NCI-H345 (cell line): ENCODE data around the gene ABTB2.
"Not testable (repeated sequence)": the region's sequence is repeated elsewhere in the genome, so short reads cannot be mapped to it uniquely, and the experiment has no call there.

Experiments
- DNase-seq: peaks from one replicate; lab custom pipeline; 2025; lab: John Stamatoyannopoulos, UW

The ABTB2 gene

GRCh38 chr11:34357701-34358257, at the start of gene ABTB2:
Gene ABTB2 (minus strand): TSS chr11:34358010.
- peak; percentile 98 for DNase-seq

- no peak for DNase-seq
Measured at GRCh38 chr11:34407121-34407813, 49.5 kb upstream of the ABTB2 start.

- DNase-seq, result no peak
Measured at GRCh38 chr11:34406413-34406812, 48.6 kb upstream of the ABTB2 start.

- DNase-seq, result no peak
Measured at GRCh38 chr11:34405079-34405858, 47.5 kb upstream of the ABTB2 start.

GRCh38 chr11:34404280-34404679, 46.5 kb upstream of the ABTB2 start:
- no peak for DNase-seq

GRCh38 chr11:34403431-34403830, 45.6 kb upstream of the ABTB2 start:
- DNase-seq, result no peak

- no peak for DNase-seq
Measured at GRCh38 chr11:34397811-34398210, 40.0 kb upstream of the ABTB2 start.

GRCh38 chr11:34397120-34397519, 39.3 kb upstream of the ABTB2 start:
- no peak for DNase-seq

- DNase-seq, result no peak
Measured at GRCh38 chr11:34395916-34396550, 38.2 kb upstream of the ABTB2 start.

GRCh38 chr11:34394771-34395300, 37.0 kb upstream of the ABTB2 start:
- no peak for DNase-seq

- DNase-seq, result no peak
Measured at GRCh38 chr11:34387653-34388052, 29.8 kb upstream of the ABTB2 start.

GRCh38 chr11:34386356-34386755, 28.5 kb upstream of the ABTB2 start:
- DNase-seq, result not testable (repeated sequence)

GRCh38 chr11:34382532-34383276, 24.9 kb upstream of the ABTB2 start:
- DNase-seq, result no peak

GRCh38 chr11:34381775-34382174, 24.0 kb upstream of the ABTB2 start:
- DNase-seq, result no peak

GRCh38 chr11:34380696-34381095, 22.9 kb upstream of the ABTB2 start:
- no peak for DNase-seq

GRCh38 chr11:34379539-34379938, 21.7 kb upstream of the ABTB2 start:
- no peak for DNase-seq

GRCh38 chr11:34379079-34379478, 21.3 kb upstream of the ABTB2 start:
- DNase-seq, result no peak

- no peak for DNase-seq
Measured at GRCh38 chr11:34373727-34374126, 15.9 kb upstream of the ABTB2 start.

- peak; percentile 3 for DNase-seq
Measured at GRCh38 chr11:34366522-34366921, 8.7 kb upstream of the ABTB2 start.

- DNase-seq, result no peak
Measured at GRCh38 chr11:34364102-34364501, 6.3 kb upstream of the ABTB2 start.

- DNase-seq, result no peak
Measured at GRCh38 chr11:34363363-34364084, 5.7 kb upstream of the ABTB2 start.
